Measurements from ENCODE around the gene C2CD5.

DNA sequence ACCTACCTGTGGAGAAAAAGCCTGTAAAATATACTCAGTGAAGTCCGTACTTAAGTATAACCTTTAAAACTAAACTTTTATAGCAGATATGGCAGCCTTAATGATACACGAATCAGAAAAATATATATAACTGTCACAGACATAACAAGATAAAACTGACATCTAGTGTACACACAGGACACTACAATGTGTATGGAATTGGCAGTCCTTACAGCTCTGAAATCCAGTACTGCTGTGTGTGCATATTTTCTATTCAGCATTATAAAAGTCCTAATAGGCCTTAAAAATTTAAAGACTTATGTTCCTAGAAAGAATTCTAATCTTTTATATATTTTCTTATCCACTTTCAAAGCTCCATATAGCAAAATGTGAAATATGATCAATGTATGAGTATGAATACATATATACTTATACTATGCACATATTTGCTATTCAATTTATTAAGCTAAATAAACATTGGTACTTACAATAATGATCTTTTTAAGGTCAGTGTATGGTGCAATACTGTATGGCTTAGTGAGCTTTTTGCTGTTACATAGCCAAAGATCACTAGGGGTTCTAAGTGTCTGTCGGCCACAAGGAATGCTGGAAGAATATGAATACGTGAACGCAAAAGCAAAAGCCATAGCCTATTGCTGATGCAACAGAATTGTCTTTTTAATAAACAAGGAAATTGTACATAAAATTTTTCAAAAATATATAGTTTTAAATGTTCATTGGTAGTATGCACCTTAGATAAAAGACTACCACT lies 69.2 kb downstream of the C2CD5 start:
- TF ChIP-seq POLR2A (IDR thresholded peaks at IDR 0.05; ENCODE audit: low read length) (no peak), GATA1 (IDR thresholded peaks at IDR 0.05; ENCODE audit: low read depth, low read length) (no peak)
